ENCODE results near the gene TEC. TPM values are rescaled to one million over a fixed set of nuclear protein-coding genes. Genes with fewer than 3 reads are reported as not detected.

Gene TEC
- total RNA-seq = 0.29 and 1.1 TPM in 2 replicates

GRCh38 chr4:48268956-48269860 lies at the start of gene TEC:
Gene TEC, minus strand, starts transcription at chr4:48269838. Its CDS starts 41,224 bp downstream, at chr4:48228614.

GRCh38 chr4:48134081-48134480 lies 135.6 kb downstream of the TEC start, which contains the start of gene TXK:
Gene TXK, minus strand, starts transcription at chr4:48134250. Its CDS starts 80 bp downstream, at chr4:48134170.

Other genes with a start within 250 kb of the TEC start
- not detected in 2 replicates for gene TXK, start 135.6 kb downstream of the TEC start, total RNA-seq
- gene SLAIN2, start 71.7 kb upstream of the TEC start, total RNA-seq = 58.2 and 77.5 TPM in 2 replicates
- not detected in 2 replicates for gene SLC10A4, start 213.5 kb upstream of the TEC start, total RNA-seq
- gene ZAR1, start 220.4 kb upstream of the TEC start, total RNA-seq = not detected in 2 replicates